SH-SY5Y (cell line): ENCODE results near the gene ADCY6.

Source experiments
- GATA2 ChIP-seq: IDR thresholded peaks from 2 replicates; pipeline ENCODE4 v1.6.1; 2011; ENCODE audit warnings: mild to moderate bottlenecking, low read depth, low read length
- GATA3 ChIP-seq: IDR thresholded peaks from 2 replicates; pipeline ENCODE4 v1.6.1; 2011; ENCODE audit warnings: low read depth, mild to moderate bottlenecking, low read length, moderate library complexity

DNA sequence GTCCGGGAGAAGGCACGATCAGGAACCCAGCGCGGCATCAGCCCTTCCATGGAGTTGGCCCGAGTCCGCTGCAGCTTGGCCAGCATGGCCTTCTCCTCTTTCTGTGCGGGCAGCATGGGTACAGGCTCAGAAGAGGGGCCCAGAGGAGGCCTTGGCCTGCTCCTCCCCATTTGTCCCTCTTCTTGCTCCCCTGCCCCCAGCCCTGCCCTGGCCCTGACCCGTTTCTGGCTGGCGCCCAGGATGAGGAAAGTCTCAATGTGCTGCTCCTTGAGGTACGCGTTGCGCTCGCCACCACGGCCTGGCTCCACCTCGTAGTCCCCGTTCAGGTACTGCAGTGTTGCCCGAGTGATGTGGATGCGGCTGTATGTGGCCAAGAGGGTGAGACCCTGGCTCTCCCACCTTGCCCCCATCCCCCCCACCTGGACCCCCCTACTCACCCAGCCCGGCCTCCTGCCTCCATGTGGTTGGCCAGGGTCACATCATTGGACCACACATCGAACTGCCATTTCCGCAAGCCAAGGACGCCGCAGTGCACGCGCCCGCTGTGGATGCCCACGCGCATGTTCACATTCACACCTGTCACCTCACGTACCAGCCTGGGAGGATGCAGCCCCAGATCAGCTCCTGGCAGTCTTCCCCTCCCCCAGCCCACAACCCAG, 12.8 kb downstream of the ADCY6 start:
- TF ChIP-seq GATA2, result no peak
- TF ChIP-seq GATA3, result no peak
